H1 (cell line): Measurements from ENCODE around the gene PSMD3. TPM values are rescaled to one million over a fixed set of nuclear protein-coding genes. Genes with fewer than 3 reads are reported as not detected.

Experiments
- CTCF ChIA-PET: fragments of 300-600 bp; sonication (Branson Sonifier 250); formaldehyde crosslinking; loops from one replicate; lab custom pipeline; 2021; ENCODE audit not compliant: partially characterized antibody; lab: Charles Lee
- POLR2A ChIA-PET: fragments of 300-600 bp; sonication (Branson Sonifier 250); formaldehyde crosslinking; loops from one replicate; lab custom pipeline; 2021; ENCODE audit warnings: inconsistent platforms; ENCODE audit not compliant: partially characterized antibody; lab: Charles Lee
- DNase-seq, 2 experiments: peaks; one replicate each; pipeline versions ENCODE4 v3.0.0 to v3.0.0-alpha.2; 2010 to 2022; ENCODE audit warnings: low spot score in 2 of 2, low read depth in 1 of 2, mixed read lengths in 1 of 2
- FAIRE-seq: peaks from 2 replicates; lab custom pipeline; 2011; peaks lifted over from hg19 to GRCh38; lab: Jason Lieb, UNC
- H2AFZ ChIP-seq: 2 replicates; pipeline ENCODE4 v1.8.1; 2012; ENCODE audit warnings: low read length, inconsistent platforms
- H2AK5ac ChIP-seq: 2 replicates; pipeline ENCODE4 v1.6.1; 2013; ENCODE audit warnings: low read depth, low read length
- H2BK120ac ChIP-seq: replicated peaks from 2 replicates; pipeline ENCODE3; 2013; ENCODE audit warnings: low read depth, low read length, inconsistent platforms
- H2BK12ac ChIP-seq: 2 replicates; pipeline ENCODE4 v1.6.1; 2013; ENCODE audit warnings: low read depth, low read length
- H2BK15ac ChIP-seq: 2 replicates; pipeline ENCODE4 v1.6.1; 2013; ENCODE audit warnings: low read length
- H2BK20ac ChIP-seq: 2 replicates; pipeline ENCODE4 v1.6.1; 2013; ENCODE audit warnings: low read length
- H2BK5ac ChIP-seq: 2 replicates; pipeline ENCODE4 v1.6.1; 2013; ENCODE audit warnings: low read depth, low read length
- H3K14ac ChIP-seq: 2 replicates; pipeline ENCODE4 v1.6.1; 2013; ENCODE audit warnings: inconsistent platforms; ENCODE audit not compliant: insufficient read length
- H3K18ac ChIP-seq: 2 replicates; pipeline ENCODE4 v1.6.1; 2013; ENCODE audit warnings: low read length; ENCODE audit errors: extremely low read depth
- H3K23ac ChIP-seq: 2 replicates; pipeline ENCODE4 v1.6.1; 2013; ENCODE audit warnings: inconsistent platforms; ENCODE audit not compliant: insufficient read length
- H3K23me2 ChIP-seq: 2 replicates; pipeline ENCODE4 v1.6.1; 2013; ENCODE audit warnings: low read depth, low read length
- H3K27ac ChIP-seq: 2 replicates; pipeline ENCODE4 v1.6.1; 2011; ENCODE audit warnings: low read depth, low read length, inconsistent platforms
- H3K27me3 ChIP-seq, 4 experiments: replicated peaks in 1 of 4; 1 replicate in 1 of 4; 2 replicates in 3 of 4; pipeline versions ENCODE4 v1.6.1 to v1.8.1; 2011 to 2013; ENCODE audit warnings: low read length in 3 of 4, mild to moderate bottlenecking in 3 of 4, inconsistent platforms in 2 of 4, mixed read lengths in 2 of 4, moderate library complexity in 1 of 4; ENCODE audit not compliant: control insufficient read depth in 3 of 4, insufficient read depth in 3 of 4; ENCODE audit errors: extremely low read depth in 1 of 4
- H3K36me3 ChIP-seq, 4 experiments: 2 replicates each; pipeline versions ENCODE4 v1.6.1 to v1.8.1; 2011 to 2013; ENCODE audit warnings: mild to moderate bottlenecking in 4 of 4, low read length in 3 of 4, moderate library complexity in 2 of 4, control low read depth in 1 of 4, inconsistent platforms in 1 of 4; ENCODE audit not compliant: insufficient read depth in 4 of 4, control insufficient read depth in 2 of 4
- H3K4ac ChIP-seq: replicated peaks from 2 replicates; pipeline ENCODE3; 2013; ENCODE audit warnings: low read length, low read depth, mixed read lengths, inconsistent platforms; ENCODE audit not compliant: insufficient read length
- H3K4me1 ChIP-seq, 4 experiments: replicated peaks in 1 of 4; 1 replicate in 1 of 4; 2 replicates in 3 of 4; pipeline versions ENCODE4 v1.6.1 to v1.8.1; 2011 to 2013; ENCODE audit warnings: low read length in 3 of 4, inconsistent platforms in 2 of 4, mixed read lengths in 1 of 4; ENCODE audit not compliant: insufficient read depth in 4 of 4, control insufficient read depth in 3 of 4
- H3K4me2 ChIP-seq, 2 experiments: 2 replicates each; pipeline versions ENCODE4 v1.6.1 to v1.8.1; 2011 to 2013; ENCODE audit warnings: low read depth in 2 of 2, low read length in 2 of 2, control low read depth in 1 of 2, inconsistent platforms in 1 of 2, mild to moderate bottlenecking in 1 of 2; ENCODE audit not compliant: insufficient read depth in 1 of 2
- H3K4me3 ChIP-seq, 4 experiments: fragments of 200-600, 300-600 bp in 1 of 4; sonication (generic), shearing (Covaris generic), sonication (Bioruptor Twin) in 1 of 4; 2 replicates each; pipeline versions ENCODE4 v1.5.1 to v1.8.1; 2011 to 2016; ENCODE audit warnings: low read length in 4 of 4, low read depth in 3 of 4, control low read depth in 2 of 4, inconsistent platforms in 2 of 4, mild to moderate bottlenecking in 2 of 4, mixed read lengths in 1 of 4, moderate library complexity in 1 of 4; ENCODE audit not compliant: insufficient read depth in 2 of 4; ENCODE audit errors: extremely low read depth in 1 of 4
- H3K56ac ChIP-seq: replicated peaks from 2 replicates; pipeline ENCODE3; 2013; ENCODE audit warnings: low read depth, mild to moderate bottlenecking, mixed read lengths, low read length, inconsistent platforms; ENCODE audit not compliant: insufficient read length
- H3K79me1 ChIP-seq: 2 replicates; pipeline ENCODE4 v1.6.1; 2013; ENCODE audit warnings: low read depth, low read length, control low read depth
- H3K79me2 ChIP-seq, 2 experiments: 2 replicates each; pipeline versions ENCODE4 v1.6.1 to v1.8.1; 2012 to 2013; ENCODE audit warnings: low read length in 2 of 2, mild to moderate bottlenecking in 2 of 2, inconsistent platforms in 1 of 2; ENCODE audit not compliant: insufficient read depth in 2 of 2, control insufficient read depth in 1 of 2
- H3K9ac ChIP-seq, 4 experiments: replicated peaks in 1 of 4; 1 replicate in 1 of 4; 2 replicates in 3 of 4; pipeline versions ENCODE4 v1.6.1 to v1.8.1; 2011 to 2013; ENCODE audit warnings: low read depth in 3 of 4, low read length in 3 of 4, control low read depth in 2 of 4, mild to moderate bottlenecking in 2 of 4, moderate library complexity in 2 of 4, inconsistent platforms in 1 of 4; ENCODE audit errors: extremely low read depth in 1 of 4
- H3K9me3 ChIP-seq, 2 experiments: 2 replicates each; pipeline versions ENCODE4 v1.6.1 to v1.8.1; 2012 to 2013; ENCODE audit warnings: mild to moderate bottlenecking in 2 of 2, moderate library complexity in 2 of 2, control low read depth in 1 of 2, inconsistent platforms in 1 of 2, low read depth in 1 of 2, low read length in 1 of 2, mixed read lengths in 1 of 2; ENCODE audit not compliant: insufficient read depth in 2 of 2
- H4K20me1 ChIP-seq, 2 experiments: replicated peaks in 1 of 2; 2 replicates each; pipeline versions ENCODE3 to v1.8.1; 2011 to 2013; ENCODE audit warnings: inconsistent platforms in 2 of 2, low read length in 2 of 2, mild to moderate bottlenecking in 1 of 2; ENCODE audit not compliant: insufficient read depth in 2 of 2, control insufficient read depth in 1 of 2
- H4K5ac ChIP-seq: 2 replicates; pipeline ENCODE4 v1.6.1; 2013; ENCODE audit warnings: low read length, low read depth, mixed read lengths, inconsistent platforms; ENCODE audit not compliant: insufficient read length
- H4K8ac ChIP-seq: 2 replicates; pipeline ENCODE4 v1.8.0; 2013; ENCODE audit warnings: mild to moderate bottlenecking, moderate library complexity, low read length, inconsistent platforms; ENCODE audit not compliant: insufficient read depth; ENCODE audit errors: extremely low read depth
- H4K91ac ChIP-seq: replicated peaks from 2 replicates; pipeline ENCODE3; 2013; ENCODE audit warnings: low read length, mixed read lengths, inconsistent platforms; ENCODE audit not compliant: insufficient read length
- ATF2 ChIP-seq: IDR thresholded peaks from 2 replicates; pipeline ENCODE4 v1.6.1; 2012; ENCODE audit warnings: low read length, inconsistent platforms
- BACH1 ChIP-seq: IDR thresholded peaks from 2 replicates; pipeline ENCODE4 v1.6.1; 2012; ENCODE audit warnings: low read length, improper control_type of control experiment
- JUN ChIP-seq: IDR thresholded peaks from 2 replicates; pipeline ENCODE4 v1.6.1; 2011; ENCODE audit warnings: low read depth, mild to moderate bottlenecking, improper control_type of control experiment, low read length
- JUND ChIP-seq: IDR thresholded peaks from 2 replicates; pipeline ENCODE4 v1.6.1; 2011; ENCODE audit warnings: mild to moderate bottlenecking, improper control_type of control experiment, low read length
- SIRT6 ChIP-seq: IDR thresholded peaks from one replicate; pipeline ENCODE4 v1.7.1; 2012; ENCODE audit warnings: low read length, inconsistent platforms
- TAF7 ChIP-seq: optimal IDR thresholded peaks from 2 replicates; pipeline ENCODE3; 2011; ENCODE audit warnings: low read depth, mild to moderate bottlenecking, inconsistent platforms, low read length, moderate library complexity, borderline replicate concordance
- WGBS, 2 experiments: shearing (Covaris generic) in 1 of 2; methylation state at CpG; one replicate each; pipeline versions ENCODE4 v1.1.6 to v1.1.7; 2013 to 2015; ENCODE audit warnings: low lambda C conversion rate in 2 of 2, mixed read lengths in 2 of 2, inconsistent platforms in 1 of 2, low coverage in 1 of 2, missing lambda C conversion rate in 1 of 2; ENCODE audit not compliant: insufficient replicate concordance in 2 of 2, insufficient coverage in 1 of 2, insufficient read length in 1 of 2; ENCODE audit errors: extremely low coverage in 1 of 2, missing lambda C conversion rate in 1 of 2; 5-methylcytosine and 5-hydroxymethylcytosine counted together
- long read RNA-seq, 2 experiments: library from RNA in 1 of 2; library from capped mRNA in 1 of 2; stranded (forward); transcript quantifications; one replicate each; pipeline ENCODE4 v2.0.0, GENCODE V29; 2021; ENCODE audit warnings: inconsistent platforms in 1 of 2
- polyA minus RNA-seq, 3 experiments: library from RNA; depleted of rRNA, polyadenylated mRNA; stranded (reverse); fragments of >200 nt; gene quantifications; 1 replicate in 2 of 3; 2 replicates in 1 of 3; pipeline ENCODE4 v1.2.3, GENCODE V29; 2011
- polyA plus RNA-seq, 7 experiments: library from polyadenylated mRNA; depleted of rRNA in 3 of 7; stranded (reverse) in 5 of 7; unstranded in 2 of 7; fragments of >200 nt in 5 of 7; fragments of 200-250 nt in 2 of 7; gene quantifications; 1 replicate in 5 of 7; 2 replicates in 1 of 7; 4 replicates in 1 of 7; pipeline versions ENCODE4 v1.2.1 to v1.2.3, GENCODE V29; 2011 to 2013; ENCODE audit warnings: missing spikeins in 2 of 7, mixed read lengths in 2 of 7
- total RNA-seq: library from RNA; stranded (reverse); fragmentation: NEBNext Ultra II Directional; extraction: Animal tissue kit (Norgen Biotek cat#: 25700); gene quantifications from 2 replicates; pipeline ENCODE4 v1.2.1, GENCODE V29; 2021

The PSMD3 gene
- total RNA-seq (198 TPM in 2 replicates), polyA plus RNA-seq (2011; rRNA removed) (151 and 182 TPM in 2 replicates), polyA minus RNA-seq (2011; rRNA and poly(A)+ RNA removed) (133 and 164 TPM in 2 replicates)
- 163 TPM for polyA plus RNA-seq (2011; cell fraction: cytosol; rRNA removed)
- 205 TPM for polyA plus RNA-seq (2011; cell fraction: nucleus; rRNA removed)
- 176 to 222 TPM (median 218 TPM) in 4 replicates for polyA plus RNA-seq (2012, experiment 1 of 2)
- 235 TPM for polyA plus RNA-seq (2012, experiment 2 of 2)
- polyA plus RNA-seq (2013, experiment 1 of 2), result 142 TPM
- 143 TPM for polyA plus RNA-seq (2013, experiment 2 of 2)
- 79.9 TPM for polyA minus RNA-seq (2011; cell fraction: cytosol; rRNA and poly(A)+ RNA removed)
- 44.9 TPM for polyA minus RNA-seq (2011; cell fraction: nucleus; rRNA and poly(A)+ RNA removed)
- long read RNA-seq, experiment 1, transcript PSMD3-201 (12 exons, 2,158 nt), result major isoform, 72 of 207 reads
- long read RNA-seq, experiment 1, partial matches to known transcripts, result 113 of 207 reads
- long read RNA-seq, experiment 1, other reads (novel, unspliced or antisense), result 22 of 207 reads
- long read RNA-seq, experiment 2, transcript PSMD3-201 (12 exons, 2,158 nt), result major isoform, 10 of 18 reads
- long read RNA-seq, experiment 2, partial matches to known transcripts, result 8 of 18 reads
- long read RNA-seq, experiment 2, other reads (novel, unspliced or antisense), result 0 of 18 reads

GRCh38 chr17:39980351-39981206, at the start of gene PSMD3:
Gene PSMD3 (plus strand): TSS chr17:39980807. CDS start chr17:39980971, 164 bp downstream.
- H2BK5ac ChIP-seq, result peak within 1 kb of the TSS; percentile 85
- peak; percentile 98 to 99 for DNase-seq
- H2BK12ac ChIP-seq, result peak within 1 kb of the TSS; percentile 13
- ChIA-PET CTCF (interaction anchor here (0.6 to 2.7 kb wide), 11 partner anchors 8 to 359 kb away, joined by 3 to 31 read pairs (median 6); no protein-coding TSS in a partner anchor), POLR2A (interaction anchor here (0.6 to 2.1 kb wide), 22 partner anchors 9 to 160 kb away, joined by 3 to 7 read pairs (median 4); partner anchors contain the start of genes CASC3, CSF3, GSDMA and LRRC3C)
- H4K8ac ChIP-seq, result peak within 1 kb of the TSS; percentile 92
- H2AFZ ChIP-seq, result peak within 1 kb of the TSS; percentile 77
- peak within 1 kb of the TSS; percentile 99; the same call in 1 of the 2 replicates for H2BK15ac ChIP-seq
- no peaks in the 10 kb centered on the region for H3K9me3 ChIP-seq
- peak within 1 kb of the TSS; percentile 10 for H3K4ac ChIP-seq
- 1% methylated on average over 70 of the region's 84 CpGs; no CpG with 5 or more reads in 1 of the 2 experiments for WGBS, 2 experiments
- no peak within 1 kb of the TSS for H2BK120ac ChIP-seq
- H3K36me3 ChIP-seq, result peaks cover 9 to 15% (median 13%) of the 10 kb centered on the region in 4 experiments
- 0 out of 2 replicates have a peak within 1 kb of the TSS, but pooled peaks have one; percentile 72 for H2BK20ac ChIP-seq
- peaks cover 4 to 17% of the 10 kb centered on the region in 2 experiments for H4K20me1 ChIP-seq
- no peak within 1 kb of the TSS for H3K23ac ChIP-seq
- H3K27me3 ChIP-seq, result no peaks in the 10 kb centered on the region
- H3K79me1 ChIP-seq, result peaks cover 4% of the 10 kb centered on the region; the same call in 1 of the 2 replicates
- H3K4me3 ChIP-seq, result peak within 1 kb of the TSS; percentile 79 to 99 (median 90)
- peak within 1 kb of the TSS; percentile 32 for H4K5ac ChIP-seq
- H3K23me2 ChIP-seq, result peaks cover 17% of the 10 kb centered on the region
- H3K56ac ChIP-seq, result peak within 1 kb of the TSS; percentile 43
- peak within 1 kb of the TSS; percentile 70 for H4K91ac ChIP-seq
- FAIRE-seq, result peak; percentile 32
- H3K79me2 ChIP-seq, result peaks cover 12 to 28% of the 10 kb centered on the region in 2 experiments
- H3K4me1 ChIP-seq, result peaks cover 0 to 6% (median 3%) of the 10 kb centered on the region in 4 experiments; a peak in 5 of 7 replicates
- no peak within 1 kb of the TSS for H2AK5ac ChIP-seq
- H3K27ac ChIP-seq, result peak within 1 kb of the TSS; percentile 83
- H3K4me2 ChIP-seq, result peak within 1 kb of the TSS; percentile 69 to 90
- H3K18ac ChIP-seq, result peak within 1 kb of the TSS; percentile 55
- peak within 1 kb of the TSS; percentile 85 to 95 (median 90) for H3K9ac ChIP-seq
- H3K14ac ChIP-seq, result no peak within 1 kb of the TSS
- TF ChIP-seq SIRT6 (no peak), TAF7 (peak; percentile 68), JUND (peak; percentile 91), JUN (peak; percentile 65), ATF2 (peak; percentile 43; the same call in 1 of the 2 replicates), BACH1 (peak; percentile 92)
